ENCODE measurements around the gene PIP4K2A.

DNA sequence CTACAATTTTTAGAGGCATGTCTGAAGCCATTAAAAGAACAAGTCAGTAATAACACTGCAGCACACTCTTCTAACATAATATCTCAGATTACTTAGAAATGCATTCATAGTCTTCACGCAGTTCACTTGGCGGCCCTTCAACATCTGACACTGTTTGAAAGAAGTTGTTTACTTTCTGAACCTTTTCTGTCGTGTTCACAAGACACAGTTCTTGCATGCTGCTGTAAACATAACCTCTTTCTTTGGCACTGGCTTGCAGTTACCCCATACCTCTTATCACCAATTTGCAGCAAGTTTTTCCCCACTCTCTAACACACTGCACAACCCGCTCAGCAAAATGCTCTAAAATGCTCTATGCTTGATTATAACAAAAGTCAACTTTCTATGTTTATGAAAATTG, 12.0 kb downstream of the PIP4K2A start:
- TF ChIP-seq, protein P1, sequence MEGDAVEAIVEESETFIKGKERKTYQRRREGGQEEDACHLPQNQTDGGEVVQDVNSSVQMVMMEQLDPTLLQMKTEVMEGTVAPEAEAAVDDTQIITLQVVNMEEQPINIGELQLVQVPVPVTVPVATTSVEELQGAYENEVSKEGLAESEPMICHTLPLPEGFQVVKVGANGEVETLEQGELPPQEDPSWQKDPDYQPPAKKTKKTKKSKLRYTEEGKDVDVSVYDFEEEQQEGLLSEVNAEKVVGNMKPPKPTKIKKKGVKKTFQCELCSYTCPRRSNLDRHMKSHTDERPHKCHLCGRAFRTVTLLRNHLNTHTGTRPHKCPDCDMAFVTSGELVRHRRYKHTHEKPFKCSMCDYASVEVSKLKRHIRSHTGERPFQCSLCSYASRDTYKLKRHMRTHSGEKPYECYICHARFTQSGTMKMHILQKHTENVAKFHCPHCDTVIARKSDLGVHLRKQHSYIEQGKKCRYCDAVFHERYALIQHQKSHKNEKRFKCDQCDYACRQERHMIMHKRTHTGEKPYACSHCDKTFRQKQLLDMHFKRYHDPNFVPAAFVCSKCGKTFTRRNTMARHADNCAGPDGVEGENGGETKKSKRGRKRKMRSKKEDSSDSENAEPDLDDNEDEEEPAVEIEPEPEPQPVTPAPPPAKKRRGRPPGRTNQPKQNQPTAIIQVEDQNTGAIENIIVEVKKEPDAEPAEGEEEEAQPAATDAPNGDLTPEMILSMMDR (IDR thresholded peaks at IDR 0.05; ENCODE audit: insufficient read depth, low read length, poor library complexity, severe bottlenecking): no peak
- TF ChIP-seq EZH2phosphoT487 (conservative IDR thresholded peaks at IDR 0.05; ENCODE audit: low read length): no peak
